K562 (cell line): ENCODE results near the gene CNOT4. TPM values are rescaled to one million over a fixed set of nuclear protein-coding genes. Genes with fewer than 3 reads are reported as not detected.

Experiments used
- BRD4 ChIP-seq: fragments of 200-600 bp; sonication (generic); IDR thresholded peaks from 2 replicates; pipeline ENCODE4 v1.6.1; 2017; ENCODE audit warnings: inconsistent platforms
- BRD9 ChIP-seq: fragments of 450-650 bp; IDR thresholded peaks from 2 replicates; pipeline ENCODE4 v1.6.1; 2018; ENCODE audit warnings: low read depth; ENCODE audit not compliant: partially characterized antibody
- CREBBP ChIP-seq: IDR thresholded peaks from one replicate; pipeline ENCODE4 v1.6.1; 2012; ENCODE audit warnings: low read depth, mild to moderate bottlenecking, control low read depth, inconsistent platforms, low read length
- KHSRP ChIP-seq: fragments of 450-650 bp; IDR thresholded peaks from 2 replicates; pipeline ENCODE4 v1.6.1; 2017
- MEF2D ChIP-seq: conservative IDR thresholded peaks from 2 replicates; pipeline ENCODE4 v1.6.1; 2016; ENCODE audit warnings: low read depth, missing genetic modification characterization, missing compliant biosample characterization
- NCOA2 ChIP-seq, 2 experiments: fragments of 450-650 bp; IDR thresholded peaks; 2 replicates each; pipeline ENCODE4 v1.6.1; 2018; ENCODE audit warnings: mild to moderate bottlenecking in 2 of 2, moderate library complexity in 1 of 2; ENCODE audit not compliant: partially characterized antibody in 2 of 2
- NFE2L1 ChIP-seq: fragments of 450-650 bp; IDR thresholded peaks from 2 replicates; pipeline ENCODE4 v1.6.1; 2016; ENCODE audit warnings: missing genetic modification characterization, low read depth, mild to moderate bottlenecking, missing compliant biosample characterization, moderate library complexity, borderline replicate concordance
- NFIX ChIP-seq: fragments of 250-450 bp; sonication (Bioruptor Pico); IDR thresholded peaks from 2 replicates; pipeline ENCODE4 v1.4.0; 2020; ENCODE audit warnings: low read depth, mild to moderate bottlenecking, moderate library complexity
- RUNX1 ChIP-seq: sonication (generic); IDR thresholded peaks from 2 replicates; pipeline ENCODE4 v1.6.1; 2016; ENCODE audit warnings: antibody characterized with exemption, low read depth
- SMAD2 ChIP-seq: fragments of 150-350 bp; IDR thresholded peaks from 2 replicates; pipeline ENCODE4 v1.6.1; 2014; ENCODE audit warnings: low read depth, mild to moderate bottlenecking, low read length
- TEAD4 ChIP-seq, 2 experiments: sonication (generic) in 1 of 2; formaldehyde crosslinking in 1 of 2; IDR thresholded peaks; 2 replicates each; pipeline versions ENCODE4 v1.6.1 to v1.8.0; 2012 to 2022; ENCODE audit warnings: borderline replicate concordance in 1 of 2, inconsistent platforms in 1 of 2, low read length in 1 of 2, mild to moderate bottlenecking in 1 of 2, missing genetic modification reagents in 1 of 2
- ZC3H11A ChIP-seq: IDR thresholded peaks from 2 replicates; pipeline ENCODE4 v1.6.1; 2012; ENCODE audit warnings: low read depth, low read length, improper control_type of control experiment
- ZNF408 ChIP-seq: fragments of 250-450 bp; sonication (Bioruptor Pico); IDR thresholded peaks from 2 replicates; pipeline ENCODE4 v1.4.0; 2020; ENCODE audit warnings: low read depth, mild to moderate bottlenecking, moderate library complexity
- polyA plus RNA-seq, 8 experiments: library from polyadenylated mRNA; depleted of rRNA in 4 of 8; stranded (reverse) in 5 of 8; unstranded in 3 of 8; fragments of >200 nt; fragmentation: Nextera tagmentation in 2 of 8; fragmentation: Illumina TruSeq in 1 of 8; extraction: Ambion mirVana in 2 of 8; extraction: Trizol in 1 of 8; gene quantifications; 2 replicates each; pipeline versions ENCODE4 v1.2.1 to v1.2.3, GENCODE V29; 2011 to 2014; ENCODE audit warnings: inconsistent platforms in 1 of 8, missing spikeins in 1 of 8
- total RNA-seq, 7 experiments: library from RNA; depleted of rRNA in 6 of 7; stranded (reverse); fragments of >200 nt in 6 of 7; fragmentation: Illumina TruSeq in 2 of 7; extraction: Trizol in 2 of 7; gene quantifications; 2 replicates each; pipeline versions ENCODE4 v1.2.1 to v1.2.3, GENCODE V29; 2011 to 2021; ENCODE audit warnings: low replicate concordance in 1 of 7
- TF ChIP-seq, protein P1 (sequence below): sonication (generic); formaldehyde crosslinking; IDR thresholded peaks from 2 replicates; pipeline ENCODE4 v1.8.0; 2023; ENCODE audit warnings: missing genetic modification reagents, mild to moderate bottlenecking, borderline replicate concordance
- TF ChIP-seq, protein P2 (sequence below): fragments of 450-650 bp; formaldehyde crosslinking; IDR thresholded peaks from 2 replicates; pipeline ENCODE4 v1.4.0; 2020; ENCODE audit warnings: mild to moderate bottlenecking, moderate library complexity
- TF ChIP-seq, protein P3 (sequence below): fragments of 450-650 bp; conservative IDR thresholded peaks from 2 replicates; pipeline ENCODE4 v1.6.1; 2016; ENCODE audit warnings: missing genetic modification characterization, low read depth, mild to moderate bottlenecking, control low read depth, missing compliant biosample characterization
- TF ChIP-seq, protein P4 (sequence below), 2 experiments: fragments of 450-650 bp in 1 of 2; sonication (generic) in 1 of 2; formaldehyde crosslinking in 1 of 2; IDR thresholded peaks in 1 of 2; conservative IDR thresholded peaks in 1 of 2; 2 replicates each; pipeline versions ENCODE4 v1.6.1 to v1.8.1; 2016 to 2023; ENCODE audit warnings: mild to moderate bottlenecking in 2 of 2, moderate library complexity in 2 of 2, inconsistent platforms in 1 of 2, missing genetic modification reagents in 1 of 2

CNOT4 gene
- total and polyA plus RNA-seq, 9 of the 15 experiments (the other 6 are each of a cell fraction or from before 2014, with no cell fraction given), result 8.6 to 24.1 (median 15.4) TPM

DNA sequence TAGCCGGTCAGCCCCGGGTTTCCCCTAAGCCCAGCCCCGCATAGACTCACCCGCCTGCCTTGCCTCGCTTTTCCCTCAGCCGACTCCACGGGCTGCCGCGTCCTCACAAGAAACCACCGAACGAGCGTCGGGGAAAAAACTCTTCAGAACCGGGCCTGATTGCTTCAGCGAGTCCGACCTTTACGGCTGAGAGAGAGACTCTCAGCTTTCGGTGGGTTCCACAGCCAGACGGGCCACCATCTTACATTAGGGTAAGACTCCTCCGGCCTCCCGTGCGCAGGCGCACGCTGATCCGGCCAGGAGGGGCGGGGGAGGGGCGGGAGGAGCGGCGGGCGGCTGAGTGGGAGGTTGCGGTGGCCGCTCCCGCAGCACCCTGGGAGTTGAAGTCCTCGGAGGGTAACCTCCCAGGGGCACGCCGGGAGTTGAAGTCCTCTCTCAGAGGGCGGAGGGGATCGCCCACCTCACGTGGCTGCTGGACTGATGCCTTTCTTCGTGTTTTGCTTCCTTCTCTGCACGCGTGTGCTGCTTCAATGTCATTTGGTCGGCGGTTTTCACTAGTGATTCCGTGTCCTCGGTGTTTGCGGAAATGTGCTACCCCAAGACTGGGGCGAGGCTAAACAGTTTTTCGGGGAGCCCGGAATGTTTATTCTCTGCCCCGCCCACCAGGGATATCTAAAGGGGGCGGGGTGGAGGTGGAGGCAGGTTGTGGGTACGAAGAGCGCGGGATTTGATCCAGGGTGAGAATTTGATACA, at the start of gene CNOT4 (continued):
- TF ChIP-seq, protein P1, sequence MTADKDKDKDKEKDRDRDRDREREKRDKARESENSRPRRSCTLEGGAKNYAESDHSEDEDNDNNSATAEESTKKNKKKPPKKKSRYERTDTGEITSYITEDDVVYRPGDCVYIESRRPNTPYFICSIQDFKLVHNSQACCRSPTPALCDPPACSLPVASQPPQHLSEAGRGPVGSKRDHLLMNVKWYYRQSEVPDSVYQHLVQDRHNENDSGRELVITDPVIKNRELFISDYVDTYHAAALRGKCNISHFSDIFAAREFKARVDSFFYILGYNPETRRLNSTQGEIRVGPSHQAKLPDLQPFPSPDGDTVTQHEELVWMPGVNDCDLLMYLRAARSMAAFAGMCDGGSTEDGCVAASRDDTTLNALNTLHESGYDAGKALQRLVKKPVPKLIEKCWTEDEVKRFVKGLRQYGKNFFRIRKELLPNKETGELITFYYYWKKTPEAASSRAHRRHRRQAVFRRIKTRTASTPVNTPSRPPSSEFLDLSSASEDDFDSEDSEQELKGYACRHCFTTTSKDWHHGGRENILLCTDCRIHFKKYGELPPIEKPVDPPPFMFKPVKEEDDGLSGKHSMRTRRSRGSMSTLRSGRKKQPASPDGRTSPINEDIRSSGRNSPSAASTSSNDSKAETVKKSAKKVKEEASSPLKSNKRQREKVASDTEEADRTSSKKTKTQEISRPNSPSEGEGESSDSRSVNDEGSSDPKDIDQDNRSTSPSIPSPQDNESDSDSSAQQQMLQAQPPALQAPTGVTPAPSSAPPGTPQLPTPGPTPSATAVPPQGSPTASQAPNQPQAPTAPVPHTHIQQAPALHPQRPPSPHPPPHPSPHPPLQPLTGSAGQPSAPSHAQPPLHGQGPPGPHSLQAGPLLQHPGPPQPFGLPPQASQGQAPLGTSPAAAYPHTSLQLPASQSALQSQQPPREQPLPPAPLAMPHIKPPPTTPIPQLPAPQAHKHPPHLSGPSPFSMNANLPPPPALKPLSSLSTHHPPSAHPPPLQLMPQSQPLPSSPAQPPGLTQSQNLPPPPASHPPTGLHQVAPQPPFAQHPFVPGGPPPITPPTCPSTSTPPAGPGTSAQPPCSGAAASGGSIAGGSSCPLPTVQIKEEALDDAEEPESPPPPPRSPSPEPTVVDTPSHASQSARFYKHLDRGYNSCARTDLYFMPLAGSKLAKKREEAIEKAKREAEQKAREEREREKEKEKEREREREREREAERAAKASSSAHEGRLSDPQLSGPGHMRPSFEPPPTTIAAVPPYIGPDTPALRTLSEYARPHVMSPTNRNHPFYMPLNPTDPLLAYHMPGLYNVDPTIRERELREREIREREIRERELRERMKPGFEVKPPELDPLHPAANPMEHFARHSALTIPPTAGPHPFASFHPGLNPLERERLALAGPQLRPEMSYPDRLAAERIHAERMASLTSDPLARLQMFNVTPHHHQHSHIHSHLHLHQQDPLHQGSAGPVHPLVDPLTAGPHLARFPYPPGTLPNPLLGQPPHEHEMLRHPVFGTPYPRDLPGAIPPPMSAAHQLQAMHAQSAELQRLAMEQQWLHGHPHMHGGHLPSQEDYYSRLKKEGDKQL (CRISPR knock-in tag), result peak; percentile 52; the same call in 1 of the 2 replicates
- TF ChIP-seq CREBBP (no peak), MEF2D (no peak), NFE2L1 (tag) (no peak), BRD9 (peak; percentile 90), NCOA2 (IDR thresholded peaks at IDR 0.05; ENCODE audit: partially characterized antibody in 2 of 2) (no peak), ZNF408 (CRISPR knock-in tag) (no peak), TEAD4 (IDR thresholded peaks at IDR 0.05; ENCODE audit: low read length) (peak; percentile 44), TEAD4 (CRISPR knock-in tag; IDR thresholded peaks at IDR 0.05; ENCODE audit: borderline replicate concordance) (no peak), ZC3H11A (0 out of 2 replicates have a peak, but pooled peaks have one; percentile 13), BRD4 (peak; percentile 88; the same call in 1 of the 2 replicates), KHSRP (no peak), NFIX (CRISPR knock-in tag) (no peak), RUNX1 (0 out of 2 replicates have a peak, but pooled peaks have one; percentile 20), SMAD2 (no peak)
- TF ChIP-seq, protein P2, sequence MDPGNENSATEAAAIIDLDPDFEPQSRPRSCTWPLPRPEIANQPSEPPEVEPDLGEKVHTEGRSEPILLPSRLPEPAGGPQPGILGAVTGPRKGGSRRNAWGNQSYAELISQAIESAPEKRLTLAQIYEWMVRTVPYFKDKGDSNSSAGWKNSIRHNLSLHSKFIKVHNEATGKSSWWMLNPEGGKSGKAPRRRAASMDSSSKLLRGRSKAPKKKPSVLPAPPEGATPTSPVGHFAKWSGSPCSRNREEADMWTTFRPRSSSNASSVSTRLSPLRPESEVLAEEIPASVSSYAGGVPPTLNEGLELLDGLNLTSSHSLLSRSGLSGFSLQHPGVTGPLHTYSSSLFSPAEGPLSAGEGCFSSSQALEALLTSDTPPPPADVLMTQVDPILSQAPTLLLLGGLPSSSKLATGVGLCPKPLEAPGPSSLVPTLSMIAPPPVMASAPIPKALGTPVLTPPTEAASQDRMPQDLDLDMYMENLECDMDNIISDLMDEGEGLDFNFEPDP (CRISPR knock-in tag), result peak; percentile 80; the same call in 1 of the 2 replicates
- TF ChIP-seq, protein P3, sequence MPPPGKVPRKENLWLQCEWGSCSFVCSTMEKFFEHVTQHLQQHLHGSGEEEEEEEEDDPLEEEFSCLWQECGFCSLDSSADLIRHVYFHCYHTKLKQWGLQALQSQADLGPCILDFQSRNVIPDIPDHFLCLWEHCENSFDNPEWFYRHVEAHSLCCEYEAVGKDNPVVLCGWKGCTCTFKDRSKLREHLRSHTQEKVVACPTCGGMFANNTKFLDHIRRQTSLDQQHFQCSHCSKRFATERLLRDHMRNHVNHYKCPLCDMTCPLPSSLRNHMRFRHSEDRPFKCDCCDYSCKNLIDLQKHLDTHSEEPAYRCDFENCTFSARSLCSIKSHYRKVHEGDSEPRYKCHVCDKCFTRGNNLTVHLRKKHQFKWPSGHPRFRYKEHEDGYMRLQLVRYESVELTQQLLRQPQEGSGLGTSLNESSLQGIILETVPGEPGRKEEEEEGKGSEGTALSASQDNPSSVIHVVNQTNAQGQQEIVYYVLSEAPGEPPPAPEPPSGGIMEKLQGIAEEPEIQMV (tag), result no peak
- TF ChIP-seq, protein P4, sequence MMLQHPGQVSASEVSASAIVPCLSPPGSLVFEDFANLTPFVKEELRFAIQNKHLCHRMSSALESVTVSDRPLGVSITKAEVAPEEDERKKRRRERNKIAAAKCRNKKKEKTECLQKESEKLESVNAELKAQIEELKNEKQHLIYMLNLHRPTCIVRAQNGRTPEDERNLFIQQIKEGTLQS (IDR thresholded peaks at IDR 0.05), result no peak
- TF ChIP-seq, protein P4 (CRISPR knock-in tag; conservative IDR thresholded peaks at IDR 0.05), result peak; percentile 85
